ENCODE data around the gene SENP3.

Gene SENP3

GRCh38 chr17:7614425-7615264 lies 52.9 kb downstream of the SENP3 start, which contains the start of gene FXR2:
FXR2 (minus strand) TSS chr17:7614897; CDS start chr17:7614532, 365 bp downstream.
- peak; percentile 64 for TF ChIP-seq CTCF (IDR thresholded peaks at IDR 0.05; ENCODE audit: low read depth, low read length)
- in situ Hi-C loops (cut with HindIII; ENCODE audit: low sequenced_read_pairs) = no loop called here
- DNase-seq (ENCODE audit: low read depth, low spot score) = peak; percentile 100
- H3K4me3 ChIP-seq (ENCODE audit: low read depth, low read length) = peak within 1 kb of the TSS; percentile 89

- peak overlapping the region; percentile 44 for H3K4me3 ChIP-seq (ENCODE audit: low read depth, low read length)
- in situ Hi-C loops (cut with HindIII; ENCODE audit: low sequenced_read_pairs) = no loop called here
- no peak for TF ChIP-seq CTCF (IDR thresholded peaks at IDR 0.05; ENCODE audit: low read depth, low read length)
- no peak for DNase-seq (ENCODE audit: low read depth, low spot score)
These were observed 53.6 kb downstream of the SENP3 start for GRCh38 chr17:7615265-7615747.

DNA sequence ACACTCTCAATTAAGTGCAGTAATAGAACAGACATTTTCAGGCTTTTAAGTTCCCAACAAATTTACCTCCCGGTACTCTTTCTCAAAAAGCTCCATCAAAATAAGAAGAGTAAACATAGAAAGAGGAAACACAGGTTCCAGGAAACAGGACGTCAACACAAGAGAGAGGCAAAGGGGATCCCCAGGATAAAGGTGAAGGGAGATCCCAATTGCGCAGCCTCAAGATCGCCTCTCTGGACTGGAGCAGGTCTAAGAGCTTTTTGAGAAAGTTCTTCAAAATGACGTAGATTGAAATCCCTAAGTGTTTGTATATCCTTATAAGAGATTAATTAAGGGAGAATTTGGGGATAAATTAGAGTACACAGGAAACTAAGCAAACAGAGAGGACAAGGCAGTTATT lies 56.9 kb downstream of the SENP3 start:
- DNase-seq (ENCODE audit: low read depth, low spot score) = no peak
- in situ Hi-C loops (cut with HindIII; ENCODE audit: low sequenced_read_pairs) = no loop called here
- no peak for TF ChIP-seq CTCF (IDR thresholded peaks at IDR 0.05; ENCODE audit: low read depth, low read length)
- no peak overlapping the region for H3K4me3 ChIP-seq (ENCODE audit: low read depth, low read length)

GRCh38 chr17:7620835-7621234 lies 59.1 kb downstream of the SENP3 start:
- no peak for TF ChIP-seq CTCF (IDR thresholded peaks at IDR 0.05; ENCODE audit: low read depth, low read length)
- DNase-seq (ENCODE audit: low read depth, low spot score) = no peak
- no peak overlapping the region for H3K4me3 ChIP-seq (ENCODE audit: low read depth, low read length)
- in situ Hi-C loops (cut with HindIII; ENCODE audit: low sequenced_read_pairs) = no loop called here

Data from astrocyte of the spinal cord (primary cell).